Neural cell (in vitro differentiated cells): Measurements from ENCODE around the gene DNM3. TPM values are rescaled to one million over a fixed set of nuclear protein-coding genes. Genes with fewer than 3 reads are reported as not detected.

Source experiments
- H2AFZ ChIP-seq: fragments of 200-600, 300-800 bp; sonication (generic), shearing (Covaris generic); 2 replicates; pipeline ENCODE4 v1.6.0; 2014; ENCODE audit warnings: low read depth, mild to moderate bottlenecking, antibody characterized with exemption, low read length, moderate library complexity
- H3F3A ChIP-seq: fragments of 200-600 bp; shearing (Covaris generic); 2 replicates; pipeline ENCODE4 v1.6.1; 2016; ENCODE audit warnings: mild to moderate bottlenecking, moderate library complexity, mixed read lengths, antibody characterized with exemption, low read length; ENCODE audit not compliant: insufficient read depth, poor library complexity, severe bottlenecking
- H3K27ac ChIP-seq: fragments of 200-600, 300-800 bp; sonication (generic), shearing (Covaris generic); 2 replicates; pipeline ENCODE4 v1.5.1; 2014; ENCODE audit warnings: mild to moderate bottlenecking, low read length, moderate library complexity
- H3K27me3 ChIP-seq: fragments of 300-800, 200-600 bp; sonication (generic), shearing (Covaris generic); 2 replicates; pipeline ENCODE4 v1.6.0; 2014; ENCODE audit warnings: mild to moderate bottlenecking, low read depth, low read length, moderate library complexity; ENCODE audit not compliant: insufficient read depth
- H3K36me3 ChIP-seq: fragments of 300-800, 200-600 bp; sonication (generic), shearing (Covaris generic); 2 replicates; pipeline ENCODE4 v1.5.1; 2014; ENCODE audit warnings: mild to moderate bottlenecking, antibody characterized with exemption, low read length, moderate library complexity; ENCODE audit not compliant: insufficient read depth
- H3K4me2 ChIP-seq: fragments of 300-800, 200-600 bp; sonication (generic), shearing (Covaris generic); 2 replicates; pipeline ENCODE4 v1.6.0; 2014; ENCODE audit warnings: mild to moderate bottlenecking, low read length
- H3K4me3 ChIP-seq: fragments of 300-800, 200-600 bp; sonication (generic), shearing (Covaris generic); 2 replicates; pipeline ENCODE4 v1.5.1; 2014; ENCODE audit warnings: mild to moderate bottlenecking, low read length, moderate library complexity
- H3K79me2 ChIP-seq: fragments of 200-600 bp; shearing (Covaris generic); replicated peaks from 2 replicates; pipeline ENCODE4 v1.6.0; 2014; ENCODE audit warnings: mild to moderate bottlenecking, low read length, moderate library complexity; ENCODE audit not compliant: insufficient read depth
- H3K9ac ChIP-seq: fragments of 300-800, 200-600 bp; sonication (generic), shearing (Covaris generic); 2 replicates; pipeline ENCODE4 v1.6.1; 2016; ENCODE audit warnings: mild to moderate bottlenecking, low read length, mixed read lengths
- H3K9me2 ChIP-seq: fragments of 200-600 bp; shearing (Covaris generic); 2 replicates; pipeline ENCODE4 v1.6.1; 2016; ENCODE audit warnings: mild to moderate bottlenecking, low read length, mixed read lengths; ENCODE audit not compliant: insufficient read depth
- H3K9me3 ChIP-seq: fragments of 200-600, 300-800 bp; sonication (generic), shearing (Covaris generic); 2 replicates; pipeline ENCODE4 v1.6.1; 2016; ENCODE audit warnings: mild to moderate bottlenecking, mixed run types, low read length, moderate library complexity, mixed read lengths
- H4K20me1 ChIP-seq: fragments of 200-600 bp; shearing (Covaris generic); 2 replicates; pipeline ENCODE4 v1.6.1; 2016; ENCODE audit warnings: mild to moderate bottlenecking, mixed run types; ENCODE audit not compliant: insufficient read depth
- CTCF ChIP-seq: fragments of 450-650 bp; IDR thresholded peaks from 2 replicates; pipeline ENCODE4 v1.5.1; 2014; ENCODE audit warnings: antibody characterized with exemption, mild to moderate bottlenecking, moderate library complexity; ENCODE audit not compliant: poor library complexity, severe bottlenecking
- EP300 ChIP-seq: fragments of 450-650 bp; conservative IDR thresholded peaks from 2 replicates; pipeline ENCODE4 v1.6.1; 2014; ENCODE audit warnings: antibody characterized with exemption, mild to moderate bottlenecking, moderate library complexity; ENCODE audit not compliant: poor library complexity, severe bottlenecking
- EZH2 ChIP-seq: fragments of 200-600, 300-800 bp; shearing (Covaris generic), sonication (generic); IDR thresholded peaks from 2 replicates; pipeline ENCODE4 v1.6.1; 2014; ENCODE audit warnings: antibody characterized with exemption, low read length, borderline replicate concordance, mild to moderate bottlenecking; ENCODE audit not compliant: insufficient read depth, poor library complexity, severe bottlenecking
- MXI1 ChIP-seq: fragments of 450-650 bp; conservative IDR thresholded peaks from 2 replicates; pipeline ENCODE4 v1.6.1; 2014; ENCODE audit warnings: antibody characterized with exemption, mild to moderate bottlenecking; ENCODE audit not compliant: poor library complexity, severe bottlenecking
- POLR2AphosphoS5 ChIP-seq: IDR thresholded peaks from 2 replicates; pipeline ENCODE4 v1.6.1; 2012
- RAD21 ChIP-seq: fragments of 450-650 bp; conservative IDR thresholded peaks from 2 replicates; pipeline ENCODE4 v1.6.1; 2014; ENCODE audit warnings: antibody characterized with exemption, mild to moderate bottlenecking, moderate library complexity
- SMC3 ChIP-seq: fragments of 450-650 bp; conservative IDR thresholded peaks from 2 replicates; pipeline ENCODE4 v1.6.1; 2014; ENCODE audit warnings: antibody characterized with exemption, mild to moderate bottlenecking, moderate library complexity; ENCODE audit not compliant: poor library complexity
- TAF1 ChIP-seq: IDR thresholded peaks from 2 replicates; pipeline ENCODE4 v1.6.1; 2012; ENCODE audit warnings: low read depth
- polyA plus RNA-seq: library from polyadenylated mRNA; depleted of rRNA; stranded (reverse); fragments of >200 nt; gene quantifications from 2 replicates; pipeline ENCODE4 v1.2.3, GENCODE V29; 2014
- TF ChIP-seq, protein P1 (sequence below): IDR thresholded peaks from 2 replicates; pipeline ENCODE4 v1.6.1; 2012; ENCODE audit warnings: borderline replicate concordance

Gene DNM3
- polyA plus RNA-seq, 1 donor from 2014 or later, result 37.1 TPM

DNA sequence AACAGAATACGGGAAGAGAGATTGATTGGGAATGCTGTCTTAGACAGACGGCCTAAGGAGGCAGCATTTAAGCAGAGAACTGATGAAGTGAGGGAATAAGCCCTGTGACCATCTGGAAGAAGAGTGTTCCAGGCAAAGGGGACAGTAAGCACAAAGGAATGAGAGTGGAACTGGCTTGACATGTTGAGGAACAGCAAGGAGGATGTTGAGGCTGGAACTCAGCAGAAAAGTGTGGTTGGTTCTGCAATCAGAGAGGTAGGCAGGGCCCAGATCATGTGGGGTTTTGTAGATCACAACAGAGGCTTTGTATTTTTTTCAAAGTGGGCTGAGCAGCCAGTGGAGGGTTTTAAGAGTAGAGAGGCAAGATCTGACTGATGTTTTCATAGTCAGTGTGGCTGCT lies 157.4 kb downstream of the DNM3 start:
- no peak overlapping the region for H3K9ac ChIP-seq
- H2AFZ ChIP-seq, result no peak overlapping the region
- no peak overlapping the region for H3K4me2 ChIP-seq
- H3K9me2 ChIP-seq, result no peaks in the 10 kb centered on the region
- H3F3A ChIP-seq, result no peaks in the 10 kb centered on the region
- H3K9me3 ChIP-seq, result no peaks in the 10 kb centered on the region
- H3K36me3 ChIP-seq, result no peaks in the 10 kb centered on the region
- no peaks in the 10 kb centered on the region for H4K20me1 ChIP-seq
- TF ChIP-seq CTCF (no peak), POLR2AphosphoS5 (no peak), RAD21 (no peak), MXI1 (no peak), TAF1 (no peak), EP300 (no peak), EZH2 (no peak), SMC3 (no peak)
- TF ChIP-seq, protein P1, sequence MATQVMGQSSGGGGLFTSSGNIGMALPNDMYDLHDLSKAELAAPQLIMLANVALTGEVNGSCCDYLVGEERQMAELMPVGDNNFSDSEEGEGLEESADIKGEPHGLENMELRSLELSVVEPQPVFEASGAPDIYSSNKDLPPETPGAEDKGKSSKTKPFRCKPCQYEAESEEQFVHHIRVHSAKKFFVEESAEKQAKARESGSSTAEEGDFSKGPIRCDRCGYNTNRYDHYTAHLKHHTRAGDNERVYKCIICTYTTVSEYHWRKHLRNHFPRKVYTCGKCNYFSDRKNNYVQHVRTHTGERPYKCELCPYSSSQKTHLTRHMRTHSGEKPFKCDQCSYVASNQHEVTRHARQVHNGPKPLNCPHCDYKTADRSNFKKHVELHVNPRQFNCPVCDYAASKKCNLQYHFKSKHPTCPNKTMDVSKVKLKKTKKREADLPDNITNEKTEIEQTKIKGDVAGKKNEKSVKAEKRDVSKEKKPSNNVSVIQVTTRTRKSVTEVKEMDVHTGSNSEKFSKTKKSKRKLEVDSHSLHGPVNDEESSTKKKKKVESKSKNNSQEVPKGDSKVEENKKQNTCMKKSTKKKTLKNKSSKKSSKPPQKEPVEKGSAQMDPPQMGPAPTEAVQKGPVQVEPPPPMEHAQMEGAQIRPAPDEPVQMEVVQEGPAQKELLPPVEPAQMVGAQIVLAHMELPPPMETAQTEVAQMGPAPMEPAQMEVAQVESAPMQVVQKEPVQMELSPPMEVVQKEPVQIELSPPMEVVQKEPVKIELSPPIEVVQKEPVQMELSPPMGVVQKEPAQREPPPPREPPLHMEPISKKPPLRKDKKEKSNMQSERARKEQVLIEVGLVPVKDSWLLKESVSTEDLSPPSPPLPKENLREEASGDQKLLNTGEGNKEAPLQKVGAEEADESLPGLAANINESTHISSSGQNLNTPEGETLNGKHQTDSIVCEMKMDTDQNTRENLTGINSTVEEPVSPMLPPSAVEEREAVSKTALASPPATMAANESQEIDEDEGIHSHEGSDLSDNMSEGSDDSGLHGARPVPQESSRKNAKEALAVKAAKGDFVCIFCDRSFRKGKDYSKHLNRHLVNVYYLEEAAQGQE, result no peak
- no peak overlapping the region for H3K27ac ChIP-seq
- H3K27me3 ChIP-seq, result no peaks in the 10 kb centered on the region
- H3K4me3 ChIP-seq, result no peak overlapping the region
- H3K79me2 ChIP-seq, result no peaks in the 10 kb centered on the region

- H4K20me1 ChIP-seq, result no peaks in the 10 kb centered on the region
These were observed 158.5 kb downstream of the DNM3 start for GRCh38 chr1:171999756-172000155.

DNA sequence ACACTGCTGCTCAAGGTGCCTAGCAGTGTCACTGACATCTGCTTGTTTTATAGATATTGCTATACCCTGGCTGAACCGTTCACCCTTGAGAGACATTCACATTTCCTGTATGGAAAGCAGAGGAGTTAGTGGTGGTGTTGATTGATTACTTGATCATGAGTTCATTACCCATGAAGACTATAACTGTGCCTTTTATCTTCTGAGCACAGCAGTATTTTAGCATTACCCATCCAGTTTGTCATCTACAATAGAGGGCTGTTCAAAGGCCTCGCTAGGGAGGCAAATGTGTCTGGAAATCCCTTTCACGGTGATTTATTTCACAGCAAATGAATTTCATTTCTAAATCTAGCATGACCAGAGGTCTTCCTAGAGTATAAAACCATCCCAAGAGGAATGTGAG lies 160.0 kb downstream of the DNM3 start:
- Histone ChIP-seq H3K27me3 (no peaks in the 10 kb centered on the region), H3K36me3 (no peaks in the 10 kb centered on the region), H3K4me3 (no peak overlapping the region), H3K9me2 (no peaks in the 10 kb centered on the region), H3K27ac (no peak overlapping the region), H3K9me3 (no peaks in the 10 kb centered on the region), H4K20me1 (no peaks in the 10 kb centered on the region), H3F3A (no peaks in the 10 kb centered on the region), H2AFZ (no peak overlapping the region), H3K9ac (no peak overlapping the region), H3K4me2 (no peak overlapping the region), H3K79me2 (no peaks in the 10 kb centered on the region)
- TF ChIP-seq, protein P1, result no peak
- TF ChIP-seq TAF1, result no peak
- TF ChIP-seq MXI1, result no peak
- TF ChIP-seq CTCF, result no peak
- TF ChIP-seq EZH2, result no peak
- no peak for TF ChIP-seq RAD21
- no peak for TF ChIP-seq EP300
- no peak for TF ChIP-seq POLR2AphosphoS5
- no peak for TF ChIP-seq SMC3

More at GRCh38 chr1:171999756-172000155, 158.5 kb downstream of the DNM3 start:
- Histone ChIP-seq H3K27me3 (no peaks in the 10 kb centered on the region), H3K4me3 (no peak overlapping the region), H3F3A (no peaks in the 10 kb centered on the region), H3K4me2 (no peak overlapping the region), H3K9ac (no peak overlapping the region), H3K36me3 (no peaks in the 10 kb centered on the region), H3K9me3 (no peaks in the 10 kb centered on the region), H2AFZ (no peak overlapping the region), H3K79me2 (no peaks in the 10 kb centered on the region), H3K27ac (no peak overlapping the region), H3K9me2 (no peaks in the 10 kb centered on the region)
- TF ChIP-seq EP300 (no peak), RAD21 (no peak), SMC3 (no peak)
